Glutamatergic neuron (in vitro differentiated cells): ENCODE measurements around the gene ENDOD1. TPM values are rescaled to one million over a fixed set of nuclear protein-coding genes. Genes with fewer than 3 reads are reported as not detected.
A peak's percentile ranks its signal among the peaks of the same experiment; 100 is the strongest.

Experiments
- DNase-seq: peaks from one replicate; pipeline ENCODE4 v3.0.0; 2022
- H3K27ac Mint-ChIP-seq: one replicate; pipeline ENCODE4 v1.8.0; 2020; ENCODE audit warnings: mild to moderate bottlenecking, mixed read lengths, inconsistent platforms; ENCODE audit not compliant: unreplicated experiment
- H3K27me3 Mint-ChIP-seq: one replicate; pipeline ENCODE4 v1.8.0; 2020; ENCODE audit warnings: mild to moderate bottlenecking, moderate library complexity, mixed read lengths, inconsistent platforms; ENCODE audit not compliant: unreplicated experiment
- H3K36me3 Mint-ChIP-seq: one replicate; pipeline ENCODE4 v1.8.0; 2020; ENCODE audit warnings: mild to moderate bottlenecking, mixed read lengths, inconsistent platforms; ENCODE audit not compliant: unreplicated experiment
- H3K4me1 Mint-ChIP-seq: one replicate; pipeline ENCODE4 v1.8.0; 2020; ENCODE audit warnings: mild to moderate bottlenecking, low read depth, mixed read lengths, inconsistent platforms; ENCODE audit not compliant: unreplicated experiment
- H3K4me3 Mint-ChIP-seq: one replicate; pipeline ENCODE4 v1.8.0; 2020; ENCODE audit warnings: mild to moderate bottlenecking, mixed read lengths, inconsistent platforms; ENCODE audit not compliant: unreplicated experiment
- H3K9me3 Mint-ChIP-seq: one replicate; pipeline ENCODE4 v1.8.0; 2020; ENCODE audit warnings: mild to moderate bottlenecking, moderate library complexity, mixed read lengths, inconsistent platforms; ENCODE audit not compliant: unreplicated experiment
- total RNA-seq: library from RNA; stranded (reverse); fragmentation: NEBNext Ultra II Directional; extraction: Animal tissue kit (Norgen Biotek cat#: 25700); gene quantifications from one replicate; pipeline ENCODE4 v1.2.1, GENCODE V29; 2021; ENCODE audit not compliant: unreplicated experiment
- TF ChIP-seq, protein P1 (sequence below): fragments of 200-600 bp; sonication (generic); IDR thresholded peaks from one replicate; pipeline ENCODE4 v1.5.0; 2021; ENCODE audit not compliant: partially characterized antibody, unreplicated experiment

ENDOD1 gene
- total RNA-seq, 1 donor from 2014 or later, result 1.6 TPM

DNA sequence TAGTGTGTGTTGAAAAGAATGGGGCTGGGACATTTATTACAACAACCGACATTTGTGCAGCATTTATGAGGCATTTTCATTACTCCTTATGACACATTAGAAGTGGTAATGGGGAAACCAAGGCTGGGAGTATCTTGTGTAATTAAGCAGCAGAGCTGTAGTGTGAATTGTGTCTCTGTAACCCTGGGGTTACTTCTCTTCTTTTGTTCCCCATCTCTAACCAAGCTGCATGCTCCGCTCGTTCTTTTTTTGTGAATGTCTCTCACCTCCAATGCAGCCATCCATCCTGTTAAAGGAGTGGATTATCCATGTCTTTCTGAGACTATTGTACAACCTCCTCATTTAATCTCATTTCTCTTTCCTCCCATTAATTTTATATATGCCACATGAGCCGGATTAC is 65.7 kb downstream of the ENDOD1 start:
- no peak for DNase-seq
- H3K4me3 Mint-ChIP-seq, result no peak overlapping the region
- H3K9me3 Mint-ChIP-seq, result peaks cover 1% of the 10 kb centered on the region
- no peaks in the 10 kb centered on the region for H3K36me3 Mint-ChIP-seq
- peaks cover 11% of the 10 kb centered on the region for H3K4me1 Mint-ChIP-seq
- no peak overlapping the region for H3K27ac Mint-ChIP-seq
- TF ChIP-seq, protein P1, sequence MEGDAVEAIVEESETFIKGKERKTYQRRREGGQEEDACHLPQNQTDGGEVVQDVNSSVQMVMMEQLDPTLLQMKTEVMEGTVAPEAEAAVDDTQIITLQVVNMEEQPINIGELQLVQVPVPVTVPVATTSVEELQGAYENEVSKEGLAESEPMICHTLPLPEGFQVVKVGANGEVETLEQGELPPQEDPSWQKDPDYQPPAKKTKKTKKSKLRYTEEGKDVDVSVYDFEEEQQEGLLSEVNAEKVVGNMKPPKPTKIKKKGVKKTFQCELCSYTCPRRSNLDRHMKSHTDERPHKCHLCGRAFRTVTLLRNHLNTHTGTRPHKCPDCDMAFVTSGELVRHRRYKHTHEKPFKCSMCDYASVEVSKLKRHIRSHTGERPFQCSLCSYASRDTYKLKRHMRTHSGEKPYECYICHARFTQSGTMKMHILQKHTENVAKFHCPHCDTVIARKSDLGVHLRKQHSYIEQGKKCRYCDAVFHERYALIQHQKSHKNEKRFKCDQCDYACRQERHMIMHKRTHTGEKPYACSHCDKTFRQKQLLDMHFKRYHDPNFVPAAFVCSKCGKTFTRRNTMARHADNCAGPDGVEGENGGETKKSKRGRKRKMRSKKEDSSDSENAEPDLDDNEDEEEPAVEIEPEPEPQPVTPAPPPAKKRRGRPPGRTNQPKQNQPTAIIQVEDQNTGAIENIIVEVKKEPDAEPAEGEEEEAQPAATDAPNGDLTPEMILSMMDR, result no peak
- H3K27me3 Mint-ChIP-seq, result peaks cover 5% of the 10 kb centered on the region

DNA sequence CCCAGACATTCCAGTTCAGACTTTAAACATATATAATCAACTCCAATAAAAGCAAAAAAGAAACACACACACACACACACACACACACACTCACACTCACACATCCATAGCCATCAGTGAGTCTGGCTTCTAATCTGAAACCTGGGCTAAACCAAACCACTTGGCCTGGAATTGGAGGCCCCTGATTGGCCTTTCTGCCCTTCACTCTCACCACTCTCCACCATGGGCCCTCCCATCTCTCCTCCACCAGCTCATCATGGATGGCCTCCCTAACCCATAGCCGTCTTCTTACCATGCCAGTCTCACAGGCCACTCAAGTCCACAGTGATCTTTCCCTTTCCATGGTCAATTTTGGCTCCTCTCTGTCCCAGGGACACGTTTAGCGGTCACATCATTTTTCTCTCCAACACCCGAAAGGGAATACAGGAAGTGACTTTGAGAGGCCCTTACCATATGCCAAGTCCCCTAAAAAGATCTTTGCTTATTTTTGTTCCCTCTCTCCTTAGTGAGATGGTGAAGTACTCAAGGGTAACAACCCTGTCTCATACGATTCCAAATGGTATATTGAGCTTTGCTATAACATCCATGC is 66.6 kb downstream of the ENDOD1 start:
- no peak for DNase-seq
- H3K27me3 Mint-ChIP-seq, result peaks cover 5% of the 10 kb centered on the region
- peaks cover 14% of the 10 kb centered on the region for H3K4me1 Mint-ChIP-seq
- no peak overlapping the region for H3K4me3 Mint-ChIP-seq
- no peak overlapping the region for H3K27ac Mint-ChIP-seq
- H3K36me3 Mint-ChIP-seq, result no peaks in the 10 kb centered on the region
- TF ChIP-seq, protein P1, result no peak
- peaks cover 5% of the 10 kb centered on the region for H3K9me3 Mint-ChIP-seq

DNA sequence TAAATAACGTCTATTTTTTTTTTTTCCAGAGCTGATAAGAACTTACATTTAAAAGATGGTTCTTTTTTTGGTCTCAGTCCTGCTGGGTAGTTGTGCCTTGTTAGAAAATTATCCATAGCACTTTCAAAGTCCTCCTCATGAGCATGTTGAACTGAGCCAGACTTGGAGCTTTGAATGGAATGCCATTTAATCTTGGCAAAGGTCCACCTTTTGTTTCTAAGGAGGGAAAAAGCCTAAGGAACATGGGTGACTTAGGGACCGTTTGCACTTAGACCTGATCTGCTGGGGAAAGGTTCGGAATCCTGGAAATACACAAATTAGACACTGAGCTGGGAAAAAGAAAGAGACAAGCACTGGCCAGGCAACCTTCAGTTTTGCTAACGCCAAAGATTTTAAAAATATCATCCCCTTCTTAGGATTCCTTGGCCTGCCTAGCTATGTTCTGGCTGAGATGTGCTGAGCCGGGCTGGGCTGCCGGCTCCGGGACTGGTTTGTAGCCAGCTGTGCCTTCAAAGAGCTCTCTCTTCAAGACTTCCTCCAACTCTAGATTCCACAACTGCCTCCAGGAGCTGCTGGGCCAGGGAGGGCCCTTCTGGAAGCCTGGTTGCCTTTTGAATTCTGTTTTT is 67.4 kb downstream of the ENDOD1 start:
- Mint-ChIP-seq H3K27ac (no peak overlapping the region), H3K36me3 (no peaks in the 10 kb centered on the region), H3K4me3 (no peak overlapping the region), H3K27me3 (peaks cover 5% of the 10 kb centered on the region), H3K4me1 (peaks cover 13% of the 10 kb centered on the region), H3K9me3 (peaks cover 5% of the 10 kb centered on the region)
- DNase-seq, result no peak
- TF ChIP-seq, protein P1, result no peak

DNA sequence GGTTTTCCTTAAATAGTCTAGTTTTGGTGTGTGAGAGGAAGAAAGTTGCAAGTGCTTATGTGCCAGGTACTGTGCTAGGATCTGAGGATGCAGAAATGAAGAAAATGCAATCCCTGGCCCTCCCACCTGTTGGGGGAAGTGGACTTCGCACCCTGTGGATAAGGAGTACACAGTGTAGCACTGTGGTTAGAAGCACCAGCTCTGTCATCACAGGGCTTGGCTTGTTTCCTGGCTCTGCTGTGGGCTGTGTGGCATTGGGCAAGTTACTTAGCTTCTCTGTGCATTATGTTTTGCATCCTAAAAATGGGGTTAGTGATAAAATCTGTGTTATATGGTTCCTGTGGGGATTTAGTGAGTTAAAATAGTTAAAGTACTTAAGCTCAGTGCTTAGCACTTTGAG is 68.2 kb downstream of the ENDOD1 start:
- DNase-seq, result no peak
- no peak overlapping the region for H3K4me3 Mint-ChIP-seq
- H3K9me3 Mint-ChIP-seq, result peaks cover 5% of the 10 kb centered on the region
- peaks cover 15% of the 10 kb centered on the region for H3K4me1 Mint-ChIP-seq
- H3K27me3 Mint-ChIP-seq, result peaks cover 5% of the 10 kb centered on the region
- H3K36me3 Mint-ChIP-seq, result no peaks in the 10 kb centered on the region
- H3K27ac Mint-ChIP-seq, result no peak overlapping the region
- TF ChIP-seq, protein P1, result no peak

DNA sequence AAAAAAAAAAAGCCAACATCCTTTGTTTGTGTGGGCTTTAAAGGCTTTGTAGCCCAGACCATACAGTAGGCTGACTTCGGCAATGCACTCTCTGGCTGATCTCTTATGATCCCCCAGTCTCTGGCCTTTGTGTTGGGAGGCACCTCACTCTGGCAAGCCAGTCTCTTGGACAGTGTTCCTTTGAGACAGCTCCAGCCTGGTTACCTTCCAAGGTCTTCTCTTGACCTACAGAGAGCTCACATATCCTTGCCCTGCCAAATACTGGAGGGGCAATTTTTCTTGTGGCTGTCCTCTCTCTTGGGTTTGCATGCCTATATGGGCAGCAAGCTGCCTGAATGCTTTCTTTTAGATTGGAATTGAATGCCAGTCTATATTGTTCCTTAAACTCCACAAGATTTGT is 71.6 kb downstream of the ENDOD1 start:
- H3K27ac Mint-ChIP-seq, result peak overlapping the region; percentile 5
- H3K27me3 Mint-ChIP-seq, result peaks cover 5% of the 10 kb centered on the region
- peaks cover 13% of the 10 kb centered on the region for H3K4me1 Mint-ChIP-seq
- peaks cover 7% of the 10 kb centered on the region for H3K9me3 Mint-ChIP-seq
- no peak overlapping the region for H3K4me3 Mint-ChIP-seq
- TF ChIP-seq, protein P1, result no peak
- no peaks in the 10 kb centered on the region for H3K36me3 Mint-ChIP-seq
- no peak for DNase-seq
